Left lung (tissue), 10 donors: ENCODE measurements around the gene PBRM1. TPM values are rescaled to one million over a fixed set of nuclear protein-coding genes. Genes with fewer than 3 reads are reported as not detected.
A peak's percentile ranks its signal among the peaks of the same experiment; 100 is the strongest.

Source experiments
- ATAC-seq: fragments of 200-7000 bp; cut with Tn5 transposase; one replicate; pipeline ENCODE4 v1.9.1; 2020; ENCODE audit warnings: moderate library complexity
- DNase-seq, 4 donors: peaks; one replicate each; pipeline ENCODE4 v3.0.0-alpha.2; 2013 to 2020
- H3K27ac ChIP-seq, 2 donors: fragments of 200-600 bp; sonication (generic) in 1 of 2; one replicate each; pipeline versions ENCODE4 v1.5.0 to v1.8.0; 2020 to 2021
- H3K27me3 ChIP-seq, 2 donors: fragments of 200-600 bp; sonication (generic) in 1 of 2; one replicate each; pipeline versions ENCODE4 v1.5.0 to v1.8.0; 2020 to 2021
- H3K36me3 ChIP-seq, 2 donors: fragments of 200-600 bp; sonication (generic) in 1 of 2; one replicate each; pipeline versions ENCODE4 v1.5.0 to v1.8.0; 2020 to 2021
- H3K4me1 ChIP-seq, 2 donors: fragments of 200-600 bp; one replicate each; pipeline ENCODE4 v1.8.0; 2021
- H3K4me3 ChIP-seq, 2 donors: fragments of 200-600 bp; sonication (generic) in 1 of 2; one replicate each; pipeline versions ENCODE4 v1.5.0 to v1.8.0; 2020 to 2021; ENCODE audit warnings: mild to moderate bottlenecking in 1 of 2
- H3K9me3 ChIP-seq, 2 donors: fragments of 200-600 bp; sonication (generic) in 1 of 2; one replicate each; pipeline versions ENCODE4 v1.5.0 to v1.8.0; 2020 to 2021
- CTCF ChIP-seq, 2 donors: fragments of 200-600 bp; sonication (generic) in 1 of 2; IDR thresholded peaks; one replicate each; pipeline versions ENCODE4 v1.5.0 to v1.8.0; 2021; ENCODE audit warnings: antibody characterized with exemption in 2 of 2
- intact Hi-C, 2 donors: fragments of 100-400 bp; cut with DNase I; formaldehyde crosslinking; loops; one replicate each; pipeline versions ENCODE4 v1.11.2 to v1.14.2; 2022
- polyA plus RNA-seq, 6 donors: library from polyadenylated mRNA; unstranded; fragments of 120-200 nt; gene quantifications; one replicate each; pipeline ENCODE4 v1.2.1, GENCODE V29; 2013; ENCODE audit not compliant: insufficient read length in 6 of 6
- total RNA-seq, 2 donors: library from RNA; stranded (reverse); fragmentation: NEBNext Ultra II Directional; extraction: Animal tissue kit (Norgen Biotek cat#: 25700); gene quantifications; one replicate each; pipeline ENCODE4 v1.2.1, GENCODE V29; 2021
- donor health status: DM: no; HTN: yes; CAD: no.
- donor health status: DM: no; HTN: no; CAD: no.

Gene PBRM1
- total and polyA plus RNA-seq, 8 donors, result 62.2 to 79.8 (median 65.8) TPM

- H3K4me3 ChIP-seq, result no peak overlapping the region
- peaks cover 0 to 16% of the 10 kb centered on the region in 2 donors for H3K9me3 ChIP-seq
- no peak for DNase-seq
- no peaks in the 10 kb centered on the region for H3K27me3 ChIP-seq
- H3K36me3 ChIP-seq, result peaks cover 0 to 20% of the 10 kb centered on the region in 2 donors
- intact Hi-C loops, result no loop called here
- no peak for ATAC-seq
- H3K27ac ChIP-seq, result no peak overlapping the region
- no peak for TF ChIP-seq CTCF (IDR thresholded peaks at IDR 0.05)
- peaks cover 0 to 29% of the 10 kb centered on the region in 2 donors for H3K4me1 ChIP-seq
These were observed 38.8 kb upstream of the PBRM1 start for GRCh38 chr3:52724511-52724910.

DNA sequence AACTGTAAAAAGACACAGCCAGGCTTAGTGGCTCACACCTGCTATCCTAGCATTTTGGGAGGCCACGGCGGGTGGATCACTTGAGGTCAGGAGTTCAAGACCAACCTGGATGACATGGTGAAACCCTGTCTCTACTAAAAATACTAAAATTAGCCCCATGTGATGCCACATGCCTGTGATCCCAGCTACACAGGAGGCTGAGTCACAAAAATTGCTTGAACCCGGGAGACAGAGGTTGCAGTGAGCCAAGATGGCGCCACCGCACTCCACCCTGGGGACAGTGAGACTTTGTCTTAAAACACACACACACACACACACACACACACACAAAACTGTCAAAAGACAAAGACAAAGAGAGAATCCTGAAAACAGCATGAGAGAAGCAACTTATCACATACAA, 38.2 kb upstream of the PBRM1 start:
- no peak for ATAC-seq
- TF ChIP-seq CTCF (IDR thresholded peaks at IDR 0.05), result no peak
- no peaks in the 10 kb centered on the region for H3K27me3 ChIP-seq
- no peak for DNase-seq
- H3K9me3 ChIP-seq, result peaks cover 0 to 10% of the 10 kb centered on the region in 2 donors
- no peak overlapping the region for H3K4me3 ChIP-seq
- peaks cover 0 to 29% of the 10 kb centered on the region in 2 donors for H3K4me1 ChIP-seq
- intact Hi-C loops, result no loop called here
- peaks cover 0 to 14% of the 10 kb centered on the region in 2 donors for H3K36me3 ChIP-seq
- H3K27ac ChIP-seq, result no peak overlapping the region

GRCh38 chr3:52722491-52722890, 36.8 kb upstream of the PBRM1 start:
- DNase-seq, result no peak
- H3K4me3 ChIP-seq, result no peak overlapping the region
- H3K4me1 ChIP-seq, result peaks cover 0 to 29% of the 10 kb centered on the region in 2 donors
- no peak for ATAC-seq
- H3K27ac ChIP-seq, result no peak overlapping the region
- intact Hi-C loops, result no loop called here
- TF ChIP-seq CTCF (IDR thresholded peaks at IDR 0.05), result no peak
- H3K9me3 ChIP-seq, result no peaks in the 10 kb centered on the region
- no peaks in the 10 kb centered on the region for H3K27me3 ChIP-seq
- H3K36me3 ChIP-seq, result peaks cover 0 to 1% of the 10 kb centered on the region in 2 donors

DNA sequence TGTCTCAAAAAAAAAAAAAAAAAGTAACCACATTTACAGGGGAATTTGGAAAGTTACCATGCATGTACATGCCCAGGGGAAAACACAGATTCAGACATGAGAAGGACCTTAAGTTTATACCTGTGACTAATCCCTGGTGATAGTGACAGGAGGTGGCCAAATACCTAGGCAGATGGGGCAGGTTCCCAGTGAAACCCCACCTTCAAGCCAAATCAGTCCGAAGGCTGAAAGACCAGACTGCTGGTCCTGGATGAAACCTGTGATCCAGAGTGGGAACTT, 36.0 kb upstream of the PBRM1 start:
- DNase-seq, result no peak

DNA sequence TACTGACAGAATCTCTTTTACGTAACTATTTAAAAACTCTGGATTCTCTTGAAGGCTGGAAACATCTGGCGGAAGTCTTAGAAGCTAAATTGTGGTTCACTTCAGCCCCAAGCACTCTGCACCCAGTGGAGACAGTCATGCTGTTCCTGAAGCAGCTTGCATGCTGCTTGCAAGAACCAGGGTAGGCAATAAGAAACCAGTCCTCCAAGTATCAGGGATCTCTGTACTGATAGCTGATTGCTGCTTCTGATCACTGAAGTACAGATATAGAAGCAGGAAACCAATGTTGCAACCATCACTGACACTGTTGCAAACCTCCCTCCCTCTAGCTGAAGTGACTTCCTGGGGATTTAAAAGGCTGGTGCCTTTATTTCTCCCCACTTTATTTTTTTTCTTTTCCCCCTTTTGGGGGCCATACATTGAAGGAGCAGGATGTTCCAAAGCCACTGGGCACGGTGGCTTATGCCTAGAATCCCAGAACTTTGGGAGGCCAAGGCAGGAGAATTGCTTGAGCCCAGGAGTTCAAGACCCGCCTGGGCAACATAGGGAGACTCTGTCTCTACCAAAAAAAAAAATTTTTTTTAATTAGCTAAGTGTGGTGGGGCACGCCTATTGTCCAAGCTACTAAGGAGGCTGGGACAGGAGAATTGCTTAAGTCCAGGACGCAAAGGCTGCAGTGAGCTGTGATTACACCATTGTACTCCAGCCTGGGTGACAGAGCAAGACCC, 35.5 kb upstream of the PBRM1 start:
- Histone ChIP-seq H3K4me3 (no peak overlapping the region), H3K27ac (peak overlapping the region in 1 of 2 donors; percentile 66), H3K9me3 (no peaks in the 10 kb centered on the region), H3K27me3 (no peaks in the 10 kb centered on the region), H3K4me1 (peaks cover 0 to 29% of the 10 kb centered on the region in 2 donors), H3K36me3 (no peaks in the 10 kb centered on the region)
- intact Hi-C loops, result no loop called here
- DNase-seq, result no peak
- TF ChIP-seq CTCF (IDR thresholded peaks at IDR 0.05), result no peak
- peak; percentile 49 for ATAC-seq

More for the DNA sequence above, 36.0 kb upstream of the PBRM1 start:
- Histone ChIP-seq H3K9me3 (no peaks in the 10 kb centered on the region), H3K4me3 (no peak overlapping the region), H3K36me3 (no peaks in the 10 kb centered on the region), H3K27me3 (no peaks in the 10 kb centered on the region), H3K27ac (peak overlapping the region in 1 of 2 donors; percentile 66), H3K4me1 (peaks cover 0 to 29% of the 10 kb centered on the region in 2 donors)
- no peak for TF ChIP-seq CTCF (IDR thresholded peaks at IDR 0.05)
- no peak for ATAC-seq
- intact Hi-C loops, result no loop called here
